Muscle layer of colon (tissue), 2 donors: ENCODE results near the gene AFAP1.

Experiments
- H3K27ac ChIP-seq: one replicate; pipeline ENCODE4 v1.7.0; 2013; ENCODE audit warnings: low read depth, mild to moderate bottlenecking, low read length, moderate library complexity
- H3K27me3 ChIP-seq, 2 donors: one replicate each; pipeline ENCODE4 v1.7.0; 2013; ENCODE audit warnings: low read length in 2 of 2, mild to moderate bottlenecking in 2 of 2; ENCODE audit not compliant: insufficient read depth in 2 of 2, control insufficient read depth in 1 of 2
- H3K36me3 ChIP-seq: one replicate; pipeline ENCODE4 v1.7.0; 2013; ENCODE audit warnings: mild to moderate bottlenecking, low read length; ENCODE audit not compliant: insufficient read depth
- H3K4me1 ChIP-seq: one replicate; pipeline ENCODE4 v1.7.0; 2013; ENCODE audit warnings: mild to moderate bottlenecking, low read length; ENCODE audit not compliant: insufficient read depth
- H3K4me3 ChIP-seq, 2 donors: one replicate each; pipeline ENCODE4 v1.7.0; 2013; ENCODE audit warnings: low read length in 2 of 2, low read depth in 1 of 2, mild to moderate bottlenecking in 1 of 2, moderate library complexity in 1 of 2
- H3K9ac ChIP-seq: one replicate; pipeline ENCODE4 v1.7.0; 2013; ENCODE audit warnings: low read length
- H3K9me3 ChIP-seq: one replicate; pipeline ENCODE4 v1.7.0; 2013; ENCODE audit warnings: mild to moderate bottlenecking, low read length
- donor health status: abdominal sarcoma.
- donor health status: Adenocarcinoma of cecum.

Gene AFAP1

DNA sequence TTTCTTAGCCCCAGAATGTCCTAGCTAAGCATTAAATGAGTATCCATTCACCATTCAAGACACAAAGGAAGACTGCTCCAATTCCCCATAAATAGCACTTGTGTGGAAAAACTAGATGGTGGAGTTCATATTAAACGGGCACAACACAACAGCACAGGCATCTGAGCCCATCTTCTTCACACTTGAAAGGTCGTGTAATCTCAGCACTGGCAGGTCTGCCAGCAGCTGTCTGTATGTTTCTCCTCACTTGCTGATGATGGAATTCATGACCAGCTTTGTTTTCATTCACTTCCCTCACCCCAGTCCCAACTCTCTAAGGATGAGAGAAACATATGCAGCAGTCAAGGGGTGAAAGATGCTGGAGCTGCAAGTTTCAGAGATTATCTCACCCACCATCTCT, 148.7 kb downstream of the AFAP1 start:
- H3K27me3 ChIP-seq = no peaks in the 10 kb centered on the region
- H3K4me3 ChIP-seq = no peak overlapping the region
- H3K36me3 ChIP-seq = peaks cover 31% of the 10 kb centered on the region
- H3K4me1 ChIP-seq = peaks cover 21% of the 10 kb centered on the region
- no peak overlapping the region for H3K9ac ChIP-seq
- no peaks in the 10 kb centered on the region for H3K9me3 ChIP-seq
- H3K27ac ChIP-seq = no peak overlapping the region

- no peak overlapping the region for H3K9ac ChIP-seq
- peaks cover 40% of the 10 kb centered on the region for H3K36me3 ChIP-seq
- H3K4me3 ChIP-seq = no peak overlapping the region
- H3K9me3 ChIP-seq = no peaks in the 10 kb centered on the region
- H3K27me3 ChIP-seq = no peaks in the 10 kb centered on the region
- H3K27ac ChIP-seq = no peak overlapping the region
- H3K4me1 ChIP-seq = peaks cover 21% of the 10 kb centered on the region
Measured at GRCh38 chr4:7790023-7790422, 149.6 kb downstream of the AFAP1 start.

GRCh38 chr4:7788694-7789425, 150.8 kb downstream of the AFAP1 start:
- H3K4me1 ChIP-seq = peaks cover 24% of the 10 kb centered on the region
- no peak overlapping the region for H3K27ac ChIP-seq
- peaks cover 49% of the 10 kb centered on the region for H3K36me3 ChIP-seq
- no peaks in the 10 kb centered on the region for H3K9me3 ChIP-seq
- no peak overlapping the region for H3K4me3 ChIP-seq
- no peak overlapping the region for H3K9ac ChIP-seq
- no peaks in the 10 kb centered on the region for H3K27me3 ChIP-seq

- Histone ChIP-seq H3K27ac (no peak overlapping the region), H3K27me3 (no peaks in the 10 kb centered on the region), H3K9ac (no peak overlapping the region), H3K4me1 (peaks cover 24% of the 10 kb centered on the region), H3K4me3 (no peak overlapping the region), H3K9me3 (no peaks in the 10 kb centered on the region), H3K36me3 (peaks cover 47% of the 10 kb centered on the region)
Measured at GRCh38 chr4:7788193-7788592, 151.5 kb downstream of the AFAP1 start.

DNA sequence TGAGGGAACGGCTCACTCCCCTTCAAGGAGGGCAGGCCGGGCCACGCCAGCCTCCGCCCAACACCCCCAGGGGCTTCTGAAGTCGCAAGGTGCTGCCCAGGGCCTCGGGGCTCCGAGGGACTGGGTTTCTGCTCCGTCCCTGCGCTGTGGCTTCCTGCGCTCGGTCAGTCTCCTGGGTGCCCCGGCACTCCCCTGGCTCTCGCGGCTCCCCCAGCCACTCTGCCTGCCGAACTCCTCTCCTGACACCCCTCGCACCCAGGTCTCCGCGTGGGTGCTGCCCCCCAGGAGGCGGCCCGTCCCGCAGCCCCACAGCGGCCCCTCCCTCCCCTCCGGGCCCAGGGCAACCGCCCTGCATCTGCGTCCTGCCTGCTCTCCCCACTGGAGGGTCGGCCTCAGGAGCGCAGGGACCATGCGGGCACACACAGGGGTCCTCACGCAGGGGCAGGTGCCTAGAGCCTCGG, 151.9 kb downstream of the AFAP1 start:
- no peaks in the 10 kb centered on the region for H3K9me3 ChIP-seq
- peaks cover 44% of the 10 kb centered on the region for H3K36me3 ChIP-seq
- no peak overlapping the region for H3K4me3 ChIP-seq
- peaks cover 26% of the 10 kb centered on the region for H3K4me1 ChIP-seq
- no peak overlapping the region for H3K27ac ChIP-seq
- H3K9ac ChIP-seq = no peak overlapping the region
- no peaks in the 10 kb centered on the region for H3K27me3 ChIP-seq

DNA sequence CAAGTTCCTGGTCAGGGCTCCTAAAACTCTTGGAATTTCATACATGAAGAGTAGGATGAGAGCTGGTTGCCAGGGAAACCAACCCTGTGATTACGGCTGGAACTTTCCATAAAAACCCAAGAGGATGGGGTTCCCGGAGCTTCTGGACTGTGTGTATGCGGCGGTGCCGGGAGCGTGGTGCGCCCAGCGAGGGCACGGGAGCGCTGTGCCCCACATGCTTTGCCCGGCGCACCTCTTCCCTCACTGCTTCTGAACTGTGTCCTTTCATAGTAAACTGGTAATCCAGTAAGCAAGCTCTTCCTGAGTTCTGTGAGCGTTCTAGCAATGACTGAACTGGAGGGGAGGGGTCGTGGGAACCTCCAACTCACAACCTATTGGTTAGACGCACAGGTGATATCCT, 152.6 kb downstream of the AFAP1 start:
- no peak overlapping the region for H3K27ac ChIP-seq
- peaks cover 33% of the 10 kb centered on the region for H3K4me1 ChIP-seq
- H3K9me3 ChIP-seq = no peaks in the 10 kb centered on the region
- no peak overlapping the region for H3K4me3 ChIP-seq
- no peak overlapping the region for H3K9ac ChIP-seq
- no peaks in the 10 kb centered on the region for H3K27me3 ChIP-seq
- peaks cover 38% of the 10 kb centered on the region for H3K36me3 ChIP-seq

DNA sequence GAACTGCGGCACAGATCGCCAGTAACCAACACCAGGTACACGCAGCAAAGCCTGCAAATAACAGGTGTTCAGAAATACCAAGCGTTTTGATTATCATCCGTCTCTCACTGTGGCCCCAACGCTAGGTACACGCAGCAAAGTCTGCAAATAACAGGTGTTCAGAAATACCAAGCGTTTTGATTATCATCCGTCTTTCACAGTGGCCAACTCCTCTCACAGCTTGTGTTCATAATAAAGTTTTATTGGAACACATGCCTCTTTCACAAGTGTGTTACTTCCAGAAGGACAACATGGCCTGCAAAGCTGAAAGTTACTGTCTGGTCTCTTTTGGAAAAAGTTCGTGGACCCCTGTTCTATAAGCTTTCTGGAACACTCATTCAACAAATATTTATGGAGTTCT, 153.1 kb downstream of the AFAP1 start:
- no peak overlapping the region for H3K4me3 ChIP-seq
- no peaks in the 10 kb centered on the region for H3K27me3 ChIP-seq
- H3K9me3 ChIP-seq = no peaks in the 10 kb centered on the region
- no peak overlapping the region for H3K27ac ChIP-seq
- peaks cover 32% of the 10 kb centered on the region for H3K36me3 ChIP-seq
- H3K9ac ChIP-seq = no peak overlapping the region
- peaks cover 38% of the 10 kb centered on the region for H3K4me1 ChIP-seq

DNA sequence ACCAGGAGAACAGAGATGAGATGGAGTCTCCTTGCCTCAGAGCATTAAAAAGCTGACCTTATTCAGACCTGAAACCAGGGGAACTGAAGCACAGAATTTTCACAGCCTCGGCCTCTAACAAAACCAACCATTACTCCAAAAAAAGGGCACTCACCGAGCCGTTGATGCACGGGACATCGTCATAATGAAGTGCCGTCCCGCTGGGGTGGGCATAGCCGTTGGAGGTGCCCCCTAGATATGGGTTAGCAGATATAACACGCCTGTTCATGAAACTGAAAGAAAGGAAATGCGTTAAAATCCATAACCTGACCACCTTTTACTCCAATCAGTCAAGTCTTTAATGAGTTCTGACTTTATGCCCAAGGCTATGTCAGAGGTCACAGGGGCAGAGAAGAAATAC, 153.6 kb downstream of the AFAP1 start:
- Histone ChIP-seq H3K9ac (no peak overlapping the region), H3K27ac (no peak overlapping the region), H3K27me3 (no peaks in the 10 kb centered on the region), H3K36me3 (peaks cover 32% of the 10 kb centered on the region), H3K9me3 (no peaks in the 10 kb centered on the region), H3K4me1 (peaks cover 38% of the 10 kb centered on the region), H3K4me3 (no peak overlapping the region)

GRCh38 chr4:7785017-7785416, 154.6 kb downstream of the AFAP1 start:
- no peak overlapping the region for H3K4me3 ChIP-seq
- peaks cover 32% of the 10 kb centered on the region for H3K36me3 ChIP-seq
- no peak overlapping the region for H3K9ac ChIP-seq
- H3K4me1 ChIP-seq = peaks cover 33% of the 10 kb centered on the region
- no peaks in the 10 kb centered on the region for H3K27me3 ChIP-seq
- no peaks in the 10 kb centered on the region for H3K9me3 ChIP-seq
- no peak overlapping the region for H3K27ac ChIP-seq

GRCh38 chr4:7784131-7784870, 155.4 kb downstream of the AFAP1 start:
- Histone ChIP-seq H3K36me3 (peaks cover 32% of the 10 kb centered on the region), H3K4me1 (peaks cover 34% of the 10 kb centered on the region), H3K27ac (no peak overlapping the region), H3K4me3 (no peak overlapping the region), H3K9ac (no peak overlapping the region), H3K9me3 (no peaks in the 10 kb centered on the region), H3K27me3 (no peaks in the 10 kb centered on the region)

DNA sequence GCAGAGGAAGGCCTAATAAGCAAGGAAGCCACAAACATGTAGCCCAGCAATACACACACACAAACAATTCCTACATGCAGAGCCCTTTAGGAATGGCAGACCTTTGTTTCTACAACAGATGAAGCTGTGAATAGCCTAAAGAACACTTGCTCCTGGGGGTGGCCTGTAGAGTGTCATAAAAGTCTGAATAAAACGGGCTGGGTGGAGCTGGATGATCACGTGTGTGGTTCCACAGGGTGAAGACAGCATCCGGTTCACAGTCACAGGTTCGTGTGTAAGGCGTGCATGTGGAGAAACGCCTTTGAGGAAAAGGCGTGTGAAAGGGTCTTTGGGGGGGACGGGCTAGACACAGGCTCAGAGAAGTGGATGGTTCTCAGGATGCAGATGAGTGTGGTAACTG, 156.1 kb downstream of the AFAP1 start:
- Histone ChIP-seq H3K4me1 (peaks cover 42% of the 10 kb centered on the region), H3K36me3 (peaks cover 34% of the 10 kb centered on the region)

More for the DNA sequence above, 156.1 kb downstream of the AFAP1 start:
- Histone ChIP-seq H3K9me3 (no peaks in the 10 kb centered on the region), H3K27ac (no peak overlapping the region), H3K27me3 (no peaks in the 10 kb centered on the region), H3K4me3 (no peak overlapping the region), H3K9ac (no peak overlapping the region)
